NT2/D1 (cell line): Measurements from ENCODE around the gene SYNPO2.
"Not testable (repeated sequence)": the region's sequence is repeated elsewhere in the genome, so short reads cannot be mapped to it uniquely, and the experiment has no call there.

Experiments
- DNase-seq: peaks from one replicate; pipeline ENCODE4 v3.0.0-alpha.2; 2011; ENCODE audit warnings: low read depth, low spot score
- H3K27me3 ChIP-seq: 2 replicates; pipeline ENCODE4 v1.6.0; 2011; ENCODE audit warnings: mild to moderate bottlenecking; ENCODE audit not compliant: insufficient read length, insufficient read depth
- H3K36me3 ChIP-seq: 2 replicates; pipeline ENCODE4 v1.6.1; 2011; ENCODE audit warnings: mild to moderate bottlenecking, low read length, mixed read lengths; ENCODE audit not compliant: insufficient read depth, insufficient read length
- H3K4me1 ChIP-seq: 2 replicates; pipeline ENCODE4 v1.5.1; 2011; ENCODE audit not compliant: insufficient read depth, insufficient read length
- H3K4me3 ChIP-seq: 2 replicates; pipeline ENCODE4 v1.5.1; 2011; ENCODE audit warnings: low read depth; ENCODE audit not compliant: insufficient read length
- H3K9ac ChIP-seq: 2 replicates; pipeline ENCODE4 v1.6.0; 2011; ENCODE audit warnings: low read depth; ENCODE audit not compliant: insufficient read length
- H3K9me3 ChIP-seq: 2 replicates; pipeline ENCODE4 v1.5.1; 2011; ENCODE audit warnings: mild to moderate bottlenecking, low read length; ENCODE audit not compliant: insufficient read depth
- SUZ12 ChIP-seq: IDR thresholded peaks from 2 replicates; pipeline ENCODE4 v1.6.1; 2011; ENCODE audit not compliant: insufficient read length, insufficient read depth; ENCODE audit errors: extremely low read depth
- YY1 ChIP-seq: IDR thresholded peaks from 2 replicates; pipeline ENCODE4 v1.6.1; 2011; ENCODE audit not compliant: insufficient read length, insufficient read depth
- ZNF274 ChIP-seq: IDR thresholded peaks from 2 replicates; pipeline ENCODE4 v1.6.1; 2011; ENCODE audit warnings: mild to moderate bottlenecking, low read depth, low read length

The SYNPO2 gene

DNA sequence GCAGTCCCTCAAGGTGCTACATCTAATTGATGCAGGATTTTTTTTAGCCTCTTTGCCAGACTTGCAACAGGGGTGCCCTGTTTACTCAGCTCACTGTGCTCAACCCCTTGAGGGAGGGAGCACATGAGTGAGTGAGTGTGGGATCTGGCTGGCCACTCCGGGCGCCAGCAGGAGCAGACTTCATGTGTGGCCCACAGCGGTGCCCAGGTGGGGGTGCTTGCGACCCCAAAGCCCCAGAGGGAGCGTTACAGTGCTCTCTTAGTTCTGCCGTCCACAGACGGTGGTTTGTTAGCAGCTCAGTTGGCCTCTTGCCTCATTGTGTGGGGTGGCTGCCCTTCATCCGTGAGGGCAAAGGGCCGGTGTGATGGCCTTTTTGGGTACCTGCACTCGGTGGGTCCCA is 165.3 kb downstream of the SYNPO2 start:
- H3K4me1 ChIP-seq: no peaks in the 10 kb centered on the region
- DNase-seq: no peak
- no peak overlapping the region for H3K4me3 ChIP-seq
- H3K27me3 ChIP-seq: no peaks in the 10 kb centered on the region
- no peaks in the 10 kb centered on the region for H3K36me3 ChIP-seq
- TF ChIP-seq YY1 (no peak), ZNF274 (no peak), SUZ12 (no peak)
- no peak overlapping the region for H3K9ac ChIP-seq
- no peaks in the 10 kb centered on the region for H3K9me3 ChIP-seq

DNA sequence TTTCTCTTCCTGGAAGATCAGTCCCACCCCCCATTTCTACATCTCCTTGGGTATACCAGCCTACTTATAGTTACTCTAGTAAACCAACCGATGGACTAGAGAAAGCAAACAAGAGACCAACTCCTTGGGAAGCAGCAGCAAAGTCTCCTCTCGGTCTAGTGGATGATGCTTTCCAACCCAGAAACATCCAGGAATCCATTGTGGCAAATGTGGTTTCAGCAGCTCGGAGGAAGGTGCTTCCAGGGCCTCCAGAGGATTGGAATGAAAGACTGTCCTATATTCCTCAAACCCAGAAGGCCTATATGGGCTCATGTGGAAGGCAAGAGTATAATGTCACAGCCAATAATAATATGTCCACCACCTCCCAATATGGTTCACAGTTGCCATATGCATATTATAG is 168.8 kb downstream of the SYNPO2 start:
- H3K36me3 ChIP-seq: no peaks in the 10 kb centered on the region
- no peaks in the 10 kb centered on the region for H3K4me1 ChIP-seq
- no peak overlapping the region for H3K9ac ChIP-seq
- DNase-seq: no peak
- H3K9me3 ChIP-seq: no peaks in the 10 kb centered on the region
- H3K27me3 ChIP-seq: no peaks in the 10 kb centered on the region
- TF ChIP-seq SUZ12: no peak
- TF ChIP-seq ZNF274: no peak
- TF ChIP-seq YY1: no peak
- H3K4me3 ChIP-seq: no peak overlapping the region

DNA sequence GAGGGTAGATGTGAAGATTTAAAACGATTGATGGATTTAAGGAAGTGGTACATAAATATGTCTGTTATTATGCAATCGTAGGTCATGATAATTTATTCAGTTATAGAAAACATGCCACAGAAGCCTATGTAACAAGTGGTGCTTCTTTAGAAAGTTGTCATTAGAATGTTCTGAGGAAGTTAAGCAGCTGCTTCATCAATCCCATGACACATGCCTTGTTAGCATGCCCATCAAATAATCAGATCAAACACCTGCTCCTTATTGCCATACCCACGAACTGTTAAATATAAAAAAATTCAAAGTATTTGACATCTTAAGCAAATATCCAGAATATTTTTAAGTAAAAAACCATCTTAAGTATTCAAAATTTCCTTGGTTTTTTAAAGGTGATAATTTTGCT is 170.6 kb downstream of the SYNPO2 start:
- no peaks in the 10 kb centered on the region for H3K4me1 ChIP-seq
- no peaks in the 10 kb centered on the region for H3K36me3 ChIP-seq
- no peak overlapping the region for H3K9ac ChIP-seq
- H3K27me3 ChIP-seq: no peaks in the 10 kb centered on the region
- H3K4me3 ChIP-seq: no peak overlapping the region
- no peaks in the 10 kb centered on the region for H3K9me3 ChIP-seq
- TF ChIP-seq SUZ12: no peak
- TF ChIP-seq ZNF274: no peak
- TF ChIP-seq YY1: no peak
- DNase-seq: no peak

DNA sequence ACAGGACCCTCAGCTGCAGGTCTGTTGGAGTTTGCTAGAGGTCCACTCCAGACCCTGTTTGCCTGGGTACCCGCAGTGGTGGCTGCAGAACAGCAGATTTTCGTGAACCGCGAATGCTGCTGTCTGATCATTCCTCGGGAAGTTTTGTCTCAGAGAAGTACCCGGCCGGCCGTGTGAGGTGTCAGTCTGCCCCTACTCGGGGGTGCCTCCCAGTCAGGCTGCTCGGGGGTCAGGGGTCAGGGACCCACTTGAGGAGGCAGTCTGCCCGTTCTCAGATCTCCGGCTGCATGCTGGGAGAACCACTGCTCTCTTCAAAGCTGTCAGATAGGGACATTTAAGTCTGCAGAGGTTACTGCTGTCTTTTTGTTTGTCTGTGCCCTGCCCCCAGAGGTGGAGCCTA is 178.5 kb downstream of the SYNPO2 start:
- peaks cover 24% of the 10 kb centered on the region for H3K9me3 ChIP-seq
- H3K27me3 ChIP-seq, DNase-seq, H3K36me3 ChIP-seq, H3K9ac ChIP-seq, H3K4me3 ChIP-seq, H3K4me1 ChIP-seq: not testable (repeated sequence)

DNA sequence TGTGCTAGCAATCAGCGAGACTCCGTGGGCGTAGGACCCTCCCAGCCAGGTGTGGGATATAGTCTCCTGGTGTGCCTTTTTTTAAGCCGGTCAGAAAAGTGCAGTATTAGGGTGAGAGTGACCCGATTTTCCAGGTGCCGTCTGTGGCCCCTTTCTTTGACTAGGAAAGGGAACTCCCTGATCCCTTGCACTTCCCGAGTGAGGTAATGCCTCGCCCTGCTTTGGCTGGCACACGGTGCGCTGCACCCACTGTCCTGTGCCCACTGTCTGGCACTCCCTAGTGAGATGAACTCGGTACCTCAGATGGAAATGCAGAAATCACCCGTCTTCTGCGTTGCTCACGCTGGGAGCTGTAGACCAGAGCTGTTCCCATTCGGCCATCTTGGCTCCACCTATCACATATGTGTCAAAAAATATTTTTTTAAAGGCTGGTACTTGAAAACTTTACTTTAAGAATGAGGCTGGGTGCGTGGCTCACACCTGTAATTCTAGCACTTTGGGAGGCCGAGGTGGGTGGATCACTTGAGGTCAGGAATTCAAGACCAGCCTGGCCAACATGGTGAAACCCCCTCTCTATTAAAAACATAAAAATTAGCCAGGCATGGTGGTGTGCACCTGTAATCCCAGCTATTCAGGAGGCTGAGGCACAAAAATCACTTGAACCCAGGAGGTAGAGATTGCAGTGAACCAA is 179.2 kb downstream of the SYNPO2 start:
- not testable (repeated sequence) for H3K27me3 ChIP-seq, H3K4me1 ChIP-seq, DNase-seq, H3K36me3 ChIP-seq, H3K9ac ChIP-seq
- H3K4me3 ChIP-seq: peak overlapping the region; percentile 4
- peaks cover 31% of the 10 kb centered on the region for H3K9me3 ChIP-seq

DNA sequence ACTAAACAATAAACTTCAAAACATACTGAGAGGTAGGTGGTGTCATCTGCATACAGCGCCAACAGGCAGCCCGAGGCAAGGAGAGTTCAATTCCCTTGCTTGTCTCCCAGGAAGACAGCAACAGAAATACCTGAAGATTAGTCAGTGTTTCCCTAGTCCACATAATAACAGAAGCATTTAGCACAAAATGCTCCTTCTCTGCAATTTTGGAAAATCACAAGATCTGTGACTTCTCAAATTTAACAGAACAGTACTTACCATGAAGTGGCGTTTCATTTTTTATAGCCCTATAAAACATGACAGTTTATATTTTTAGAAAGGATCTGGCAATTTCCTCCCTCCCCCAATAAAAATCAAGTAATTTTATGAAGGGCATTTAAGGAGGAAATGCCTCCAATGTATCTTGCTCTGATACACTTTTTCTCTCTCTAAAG is 179.9 kb downstream of the SYNPO2 start:
- DNase-seq: peak; percentile 5
- H3K4me3 ChIP-seq: no peak overlapping the region
- H3K9ac ChIP-seq: no peak overlapping the region
- H3K36me3 ChIP-seq: no peaks in the 10 kb centered on the region
- H3K9me3 ChIP-seq: peaks cover 39% of the 10 kb centered on the region
- no peaks in the 10 kb centered on the region for H3K4me1 ChIP-seq
- no peaks in the 10 kb centered on the region for H3K27me3 ChIP-seq
- TF ChIP-seq SUZ12 (no peak), ZNF274 (no peak), YY1 (no peak)

DNA sequence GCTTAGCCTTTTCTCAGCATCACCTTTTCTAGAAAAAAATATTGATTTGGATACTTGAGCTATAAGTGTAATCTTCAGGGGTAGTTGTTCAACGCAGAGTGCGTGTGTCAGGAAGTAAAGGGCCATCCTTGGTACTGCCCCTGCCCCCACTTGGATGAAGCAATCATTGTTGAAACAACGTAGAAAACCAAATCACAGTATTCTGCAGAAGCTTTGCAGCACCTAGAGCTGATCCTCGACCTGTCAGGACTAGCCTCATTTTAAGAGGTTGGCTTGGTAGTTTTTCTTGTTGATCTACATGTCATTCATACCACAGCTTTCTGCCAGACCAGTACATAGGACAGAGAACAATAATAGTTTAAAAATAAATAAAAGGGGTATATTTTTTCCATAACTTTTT is 181.6 kb downstream of the SYNPO2 start:
- H3K36me3 ChIP-seq: no peaks in the 10 kb centered on the region
- TF ChIP-seq SUZ12 (no peak), ZNF274 (no peak), YY1 (no peak)
- H3K9me3 ChIP-seq: peaks cover 41% of the 10 kb centered on the region
- no peak overlapping the region for H3K4me3 ChIP-seq
- H3K27me3 ChIP-seq: no peaks in the 10 kb centered on the region
- no peak overlapping the region for H3K9ac ChIP-seq
- no peaks in the 10 kb centered on the region for H3K4me1 ChIP-seq
- DNase-seq: no peak

DNA sequence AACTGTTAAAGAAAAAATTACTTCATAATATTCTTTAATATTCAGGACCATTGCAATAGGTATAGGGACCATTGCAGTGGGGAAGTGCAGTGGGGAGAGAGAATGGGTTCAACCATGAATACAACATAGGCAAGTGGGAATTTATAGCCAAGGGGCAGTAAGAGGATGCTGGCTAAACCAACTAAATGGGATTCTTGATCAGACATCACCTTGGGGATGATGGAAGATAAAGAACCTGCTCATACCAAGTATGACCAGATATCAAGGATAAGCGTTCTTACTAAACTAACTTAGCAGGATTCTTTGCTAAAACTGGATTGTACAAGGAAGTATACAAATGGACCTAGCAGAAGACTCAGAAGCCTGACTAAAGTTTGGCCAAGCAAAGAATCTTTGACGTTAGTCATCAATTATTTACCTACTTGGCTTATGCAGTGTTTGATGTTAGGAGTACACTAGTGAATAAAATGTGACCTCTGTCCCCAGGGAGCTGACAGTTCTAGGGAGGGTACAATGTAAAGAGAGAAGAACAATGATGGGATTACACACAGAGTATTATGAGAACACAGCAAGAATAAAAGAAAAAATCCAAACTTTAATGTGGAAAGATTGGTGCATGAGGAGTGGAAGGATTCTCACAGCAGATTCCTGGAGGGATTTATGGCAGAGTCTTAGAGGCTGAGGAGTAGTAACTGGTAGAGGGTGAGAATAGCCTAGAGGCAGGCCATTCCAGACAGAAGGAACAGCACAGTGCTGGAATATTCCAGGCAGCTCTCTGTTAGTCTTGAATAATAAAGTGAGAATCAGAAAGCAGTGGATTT is 192.3 kb downstream of the SYNPO2 start:
- Histone ChIP-seq H3K4me3 (no peak overlapping the region), H3K9me3 (no peaks in the 10 kb centered on the region), H3K27me3 (no peaks in the 10 kb centered on the region), H3K4me1 (no peaks in the 10 kb centered on the region), H3K9ac (no peak overlapping the region), H3K36me3 (no peaks in the 10 kb centered on the region)
- DNase-seq: no peak
- TF ChIP-seq SUZ12 (no peak), ZNF274 (no peak), YY1 (no peak)
